Esophagus squamous epithelium (tissue), 4 donors: ENCODE results near the gene OCLN.
"Not testable (repeated sequence)": the region's sequence is repeated elsewhere in the genome, so short reads cannot be mapped to it uniquely, and the experiment has no call there.

ENCODE experiments used
- POLR2A ChIP-seq, 4 donors: fragments of 450-650 bp; IDR thresholded peaks; one replicate each; pipeline ENCODE4 v1.6.1; 2017; ENCODE audit warnings: antibody characterized with exemption in 4 of 4, mild to moderate bottlenecking in 4 of 4, moderate library complexity in 3 of 4
- TF ChIP-seq, protein P1 (sequence below), 6 experiments: fragments of 450-650 bp in 4 of 6; fragments of 200-600 bp in 2 of 6; sonication (generic) in 2 of 6; IDR thresholded peaks; one replicate each; pipeline ENCODE4 v1.5.1; 2016 to 2019; ENCODE audit warnings: antibody characterized with exemption in 6 of 6, mild to moderate bottlenecking in 4 of 6, moderate library complexity in 4 of 6

DNA sequence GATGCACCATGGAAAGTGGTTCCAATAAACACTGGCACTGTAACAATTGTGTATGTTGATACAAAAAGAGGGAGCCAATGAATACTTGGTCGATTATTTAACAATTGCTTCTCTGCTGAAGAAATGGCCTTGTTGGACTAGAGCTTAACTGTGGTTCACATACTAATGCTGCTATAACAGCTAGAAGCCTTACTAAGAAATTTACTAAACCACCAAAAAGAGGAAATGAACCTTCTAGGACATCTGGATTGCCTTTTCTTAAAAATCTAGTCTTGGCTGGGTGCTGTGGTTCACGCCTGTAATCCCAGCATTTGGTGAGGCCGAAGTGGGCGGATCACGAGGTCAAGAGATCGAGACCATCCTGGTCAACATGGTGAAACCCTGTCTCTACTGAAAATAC, 109.4 kb downstream of the OCLN start:
- TF ChIP-seq POLR2A (IDR thresholded peaks at IDR 0.05): not testable (repeated sequence)
- TF ChIP-seq, protein P1, sequence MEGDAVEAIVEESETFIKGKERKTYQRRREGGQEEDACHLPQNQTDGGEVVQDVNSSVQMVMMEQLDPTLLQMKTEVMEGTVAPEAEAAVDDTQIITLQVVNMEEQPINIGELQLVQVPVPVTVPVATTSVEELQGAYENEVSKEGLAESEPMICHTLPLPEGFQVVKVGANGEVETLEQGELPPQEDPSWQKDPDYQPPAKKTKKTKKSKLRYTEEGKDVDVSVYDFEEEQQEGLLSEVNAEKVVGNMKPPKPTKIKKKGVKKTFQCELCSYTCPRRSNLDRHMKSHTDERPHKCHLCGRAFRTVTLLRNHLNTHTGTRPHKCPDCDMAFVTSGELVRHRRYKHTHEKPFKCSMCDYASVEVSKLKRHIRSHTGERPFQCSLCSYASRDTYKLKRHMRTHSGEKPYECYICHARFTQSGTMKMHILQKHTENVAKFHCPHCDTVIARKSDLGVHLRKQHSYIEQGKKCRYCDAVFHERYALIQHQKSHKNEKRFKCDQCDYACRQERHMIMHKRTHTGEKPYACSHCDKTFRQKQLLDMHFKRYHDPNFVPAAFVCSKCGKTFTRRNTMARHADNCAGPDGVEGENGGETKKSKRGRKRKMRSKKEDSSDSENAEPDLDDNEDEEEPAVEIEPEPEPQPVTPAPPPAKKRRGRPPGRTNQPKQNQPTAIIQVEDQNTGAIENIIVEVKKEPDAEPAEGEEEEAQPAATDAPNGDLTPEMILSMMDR (IDR thresholded peaks at IDR 0.05): not testable (repeated sequence)
